NB4 (cell line): ENCODE measurements around the gene CNTNAP4.

Source experiments
- CTCF ChIP-seq: IDR thresholded peaks from one replicate; pipeline ENCODE4 v1.5.1; 2012; ENCODE audit warnings: low read depth, low read length
- MAX ChIP-seq: IDR thresholded peaks from 2 replicates; pipeline ENCODE4 v1.6.1; 2011; ENCODE audit warnings: low read depth, low read length

- TF ChIP-seq MAX (no peak), CTCF (no peak)
These were observed 51.9 kb downstream of the CNTNAP4 start for GRCh38 chr16:76329106-76329505.
